Heart left ventricle (tissue), 13 donors: Measurements from ENCODE around the gene OPCML.

Experiments used
- CTCF ChIP-seq, 12 donors: fragments of 200-600 bp; sonication (generic) in 4 of 12; IDR thresholded peaks; one replicate each; pipeline versions ENCODE4 v1.5.0 to v1.8.0; 2018 to 2022; ENCODE audit warnings: antibody characterized with exemption in 12 of 12, mild to moderate bottlenecking in 5 of 12
- POLR2A ChIP-seq, 2 donors: fragments of 450-650 bp; IDR thresholded peaks; one replicate each; pipeline ENCODE4 v1.6.1; 2017; ENCODE audit warnings: antibody characterized with exemption in 2 of 2, mild to moderate bottlenecking in 2 of 2, moderate library complexity in 2 of 2
- donor health status: ischemic (EF 13 %, LVEDD 7.1; RV severe dilation, severe dysfunction).
- donor health status: DM: no; HTN: yes; CAD: no.
- donor health status: DM: no; HTN: no; CAD: no.
- donor health status: ischemic (EF 25% LVEDD 6.9; RV normal size, moderate dysfunction).
- donor health status: ischemic (EF 25% LVEDD 5.7; RV mildly dilated, moderate dysfunction).
- donor health status: ischemic (EF 35%, LVEDD 5.7; RV mildly dilated, moderate dysfunction).
- donor health status: nonischemic (EF 11% LVEDD 7.7; RV severe dilation, severe dysfunction).
- donor health status: DM: yes; HTN: yes; CAD: no.
- donor health status: PGD.
- donor health status: ischemic (EF 29% LVEDD 5.4; RV normal size, mild dysfunction).
- donor health status: nonischemic (EF 23%, LVEDD 6.1; RV moderate dilation, normal function).

- TF ChIP-seq CTCF (IDR thresholded peaks at IDR 0.05) (no peak), POLR2A (IDR thresholded peaks at IDR 0.05) (no peak)
These were observed 479.8 kb downstream of the OPCML start for GRCh38 chr11:133052537-133052936.
